Endothelial cell of umbilical vein (primary cell): ENCODE measurements around the gene MIER2. TPM values are rescaled to one million over a fixed set of nuclear protein-coding genes. Genes with fewer than 3 reads are reported as not detected.

ENCODE experiments used
- BruUV-seq: library from RNA; stranded (reverse); fragments of 400-500 nt; replicated peaks from 2 replicates; lab custom pipeline; 2021; lab: Mats Ljungman, UMichigan
- CTCF ChIA-PET: fragments of 300-600, 350-600 bp; sonication (Branson Sonifier 250); formaldehyde crosslinking; loops from one replicate; lab custom pipeline; 2021; ENCODE audit warnings: antibody characterized with exemption, inconsistent platforms; lab: Charles Lee
- POLR2A ChIA-PET: fragments of 300-600, 350-600 bp; sonication (Branson Sonifier 250); formaldehyde crosslinking; loops from one replicate; lab custom pipeline; 2021; ENCODE audit warnings: antibody characterized with exemption, inconsistent platforms; lab: Charles Lee
- DNase-seq: peaks from one replicate; pipeline ENCODE4 v3.0.0-alpha.2; 2011; ENCODE audit warnings: low read depth, low spot score
- FAIRE-seq: peaks from 2 replicates; lab custom pipeline; 2011; peaks lifted over from hg19 to GRCh38; lab: Jason Lieb, UNC
- H2AFZ ChIP-seq: 2 replicates; pipeline ENCODE4 v1.6.0; 2012; ENCODE audit warnings: low read depth, low read length, control low read depth, inconsistent platforms
- H3K27ac ChIP-seq: 2 replicates; pipeline ENCODE4 v1.5.1; 2011; ENCODE audit warnings: low read depth, mild to moderate bottlenecking, control low read depth, low read length, moderate library complexity; ENCODE audit not compliant: insufficient read depth
- H3K27me3 ChIP-seq, 2 experiments: 2 replicates each; pipeline versions ENCODE4 v1.6.0 to v1.6.1; 2011; ENCODE audit warnings: low read length in 2 of 2, mixed read lengths in 1 of 2; ENCODE audit not compliant: control insufficient read depth in 2 of 2, insufficient read depth in 2 of 2
- H3K36me3 ChIP-seq, 2 experiments: 2 replicates in 1 of 2; 3 replicates in 1 of 2; pipeline ENCODE4 v1.5.1; 2011; ENCODE audit warnings: low read length in 2 of 2, mild to moderate bottlenecking in 1 of 2, moderate library complexity in 1 of 2; ENCODE audit not compliant: control insufficient read depth in 2 of 2, insufficient read depth in 2 of 2; ENCODE audit errors: extremely low read depth in 1 of 2
- H3K4me1 ChIP-seq: 3 replicates; pipeline ENCODE4 v1.5.1; 2011; ENCODE audit warnings: mild to moderate bottlenecking, low read length; ENCODE audit not compliant: control insufficient read depth, insufficient read depth; ENCODE audit errors: extremely low read depth
- H3K4me2 ChIP-seq: 2 replicates; pipeline ENCODE4 v1.6.1; 2011; ENCODE audit warnings: low read length, control low read depth, mixed read lengths; ENCODE audit not compliant: insufficient read depth
- H3K4me3 ChIP-seq, 3 experiments: fragments of 200-600 bp in 1 of 3; sonication (generic), shearing (Covaris generic) in 1 of 3; replicated peaks in 1 of 3; 2 replicates each; pipeline ENCODE4 v1.5.1; 2011 to 2016; ENCODE audit warnings: control low read depth in 3 of 3, low read length in 3 of 3, mild to moderate bottlenecking in 2 of 3, inconsistent platforms in 1 of 3, low read depth in 1 of 3, moderate library complexity in 1 of 3; ENCODE audit not compliant: insufficient read depth in 1 of 3
- H3K79me2 ChIP-seq: 2 replicates; pipeline ENCODE4 v1.6.0; 2012; ENCODE audit warnings: low read length, inconsistent platforms; ENCODE audit not compliant: control insufficient read depth, insufficient read depth
- H3K9ac ChIP-seq: replicated peaks from 2 replicates; pipeline ENCODE3; 2011; ENCODE audit warnings: low read length, control low read depth; ENCODE audit not compliant: insufficient read depth; ENCODE audit errors: extremely low read depth
- H3K9me1 ChIP-seq: replicated peaks from 3 replicates; pipeline ENCODE4 v1.6.0; 2011; ENCODE audit warnings: mild to moderate bottlenecking, low read length; ENCODE audit not compliant: control insufficient read depth, insufficient read depth; ENCODE audit errors: extremely low read depth
- H3K9me3 ChIP-seq: replicated peaks from 2 replicates; pipeline ENCODE4 v1.5.1; 2012; ENCODE audit warnings: low read length, inconsistent platforms; ENCODE audit not compliant: control insufficient read depth, insufficient read depth
- H4K20me1 ChIP-seq: replicated peaks from 2 replicates; pipeline ENCODE3; 2011; ENCODE audit warnings: mild to moderate bottlenecking, low read length; ENCODE audit not compliant: control insufficient read depth, insufficient read depth; ENCODE audit errors: extremely low read depth
- CTCF ChIP-seq, 2 donors: IDR thresholded peaks; 1 replicate in 1 of 2; 2 replicates in 1 of 2; pipeline ENCODE4 v1.5.1; 2011; ENCODE audit warnings: low read length in 2 of 2, mild to moderate bottlenecking in 2 of 2, moderate library complexity in 2 of 2, control low read depth in 1 of 2, inconsistent platforms in 1 of 2, low read depth in 1 of 2; ENCODE audit not compliant: insufficient read depth in 1 of 2; ENCODE audit errors: extremely low read depth in 1 of 2
- EZH2 ChIP-seq: IDR thresholded peaks from 2 replicates; pipeline ENCODE4 v1.6.1; 2012; ENCODE audit warnings: borderline replicate concordance, low read depth, mild to moderate bottlenecking, moderate library complexity, low read length, inconsistent platforms; ENCODE audit not compliant: severe bottlenecking
- FOS ChIP-seq: IDR thresholded peaks from 2 replicates; pipeline ENCODE4 v1.6.1; 2011; ENCODE audit warnings: mild to moderate bottlenecking, low read length, moderate library complexity, borderline replicate concordance; ENCODE audit not compliant: insufficient read depth
- GATA2 ChIP-seq: IDR thresholded peaks from 2 replicates; pipeline ENCODE4 v1.7.0; 2011; ENCODE audit warnings: low read depth, mild to moderate bottlenecking, moderate library complexity, mixed read lengths, low read length; ENCODE audit not compliant: insufficient read length, insufficient read depth
- JUN ChIP-seq: IDR thresholded peaks from 2 replicates; pipeline ENCODE4 v1.6.1; 2011; ENCODE audit warnings: borderline replicate concordance, low read depth; ENCODE audit not compliant: insufficient read length, insufficient read depth
- MAX ChIP-seq: IDR thresholded peaks from 2 replicates; pipeline ENCODE4 v1.6.1; 2011; ENCODE audit not compliant: insufficient read depth, insufficient read length
- MYC ChIP-seq: IDR thresholded peaks from one replicate; pipeline ENCODE4 v1.6.1; 2011; ENCODE audit warnings: mild to moderate bottlenecking, low read depth, low read length
- POLR2A ChIP-seq: IDR thresholded peaks from 2 replicates; pipeline ENCODE4 v1.6.1; 2012; ENCODE audit warnings: low read depth, mild to moderate bottlenecking, control low read depth, low read length
- POLR2AphosphoS5 ChIP-seq: IDR thresholded peaks from 2 replicates; pipeline ENCODE4 v1.6.1; 2012; ENCODE audit warnings: low read depth, mild to moderate bottlenecking, control low read depth, low read length, moderate library complexity; ENCODE audit not compliant: insufficient read depth
- dilution Hi-C: fragments of 300-500 bp; cut with MboI; formaldehyde crosslinking; loops from one replicate; pipeline ENCODE4 v1.15.0; 2019; ENCODE audit warnings: low sequenced_read_pairs; ENCODE audit not compliant: extremely low pct_ligation_motif_present
- intact Hi-C: fragments of 100-400 bp; cut with micrococcal nuclease; formaldehyde crosslinking; loops from one replicate; pipeline ENCODE4 v1.10.0; 2022
- polyA plus RNA-seq, 4 experiments: library from polyadenylated mRNA; depleted of rRNA in 3 of 4; stranded (reverse) in 3 of 4; unstranded in 1 of 4; fragments of >200 nt; gene quantifications; 2 replicates each; pipeline versions ENCODE4 v1.2.1 to v1.2.3, GENCODE V29; 2011 to 2012; ENCODE audit warnings: missing spikeins in 1 of 4
- total RNA-seq: library from RNA; stranded (reverse); gene quantifications from 2 replicates; pipeline ENCODE4 v1.2.3, GENCODE V29; 2021

The MIER2 gene
- total and polyA plus RNA-seq, 2 donors (not counting 3 experiments of a cell fraction or from before 2014, with no cell fraction given), result 20.3 to 44.9 TPM

- Histone ChIP-seq H3K9me1 (no peaks in the 10 kb centered on the region), H2AFZ (no peak overlapping the region), H4K20me1 (no peaks in the 10 kb centered on the region), H3K36me3 (no peaks in the 10 kb centered on the region), H3K4me3 (no peak overlapping the region), H3K27me3 (peaks cover 13 to 28% of the 10 kb centered on the region in 2 experiments), H3K9me3 (no peaks in the 10 kb centered on the region), H3K4me1 (no peaks in the 10 kb centered on the region), H3K79me2 (no peaks in the 10 kb centered on the region), H3K27ac (no peak overlapping the region), H3K4me2 (no peak overlapping the region), H3K9ac (no peak overlapping the region)
- FAIRE-seq, result no peak
- no TSS peak for BruUV-seq
- DNase-seq, result no peak
- intact Hi-C loops, result no loop called here
- dilution Hi-C loops, result no loop called here
- no peak for TF ChIP-seq POLR2AphosphoS5
- no peak for TF ChIP-seq CTCF (IDR thresholded peaks at IDR 0.05; ENCODE audit: extremely low read depth in 1 of 2, insufficient read depth in 1 of 2, low read depth in 1 of 2, low read length in 2 of 2)
- no peak for TF ChIP-seq POLR2A
- no peak for TF ChIP-seq JUN
- TF ChIP-seq EZH2, result no peak
- no peak for TF ChIP-seq GATA2
- no peak for TF ChIP-seq MAX
- TF ChIP-seq MYC, result no peak
- no peak for TF ChIP-seq FOS
- ChIA-PET POLR2A (no interaction called here), CTCF (no interaction called here)
These were observed 75.4 kb downstream of the MIER2 start for GRCh38 chr19:269241-269640.
